Right atrium auricular region (tissue), 2 donors: ENCODE measurements around the gene CCDC92B. TPM values are rescaled to one million over a fixed set of nuclear protein-coding genes. Genes with fewer than 3 reads are reported as not detected.
"Not testable (repeated sequence)": the region's sequence is repeated elsewhere in the genome, so short reads cannot be mapped to it uniquely, and the experiment has no call there.

Source experiments
- DNase-seq: peaks from one replicate; pipeline ENCODE4 v3.0.0-alpha.2; 2019; ENCODE audit warnings: low spot score
- H3K27ac ChIP-seq, 2 donors: fragments of 200-600 bp; sonication (generic); 1 replicate in 1 of 2; 2 replicates in 1 of 2; pipeline ENCODE4 v1.5.1; 2016 to 2019
- H3K27me3 ChIP-seq, 2 donors: fragments of 200-600 bp; sonication (generic); one replicate each; pipeline versions ENCODE4 v1.5.1 to v1.6.0; 2017 to 2019
- H3K36me3 ChIP-seq: fragments of 200-600 bp; sonication (generic); one replicate; pipeline ENCODE4 v1.5.1; 2016
- H3K4me1 ChIP-seq, 2 donors: fragments of 200-600 bp; sonication (generic); one replicate each; pipeline versions ENCODE4 v1.5.1 to v1.6.0; 2017 to 2019
- H3K4me3 ChIP-seq, 2 donors: fragments of 200-600 bp; sonication (generic); 1 replicate in 1 of 2; 2 replicates in 1 of 2; pipeline ENCODE4 v1.5.1; 2017 to 2019; ENCODE audit warnings: mild to moderate bottlenecking in 1 of 2, moderate library complexity in 1 of 2
- H3K9me3 ChIP-seq, 2 donors: fragments of 200-600 bp; sonication (generic); one replicate each; pipeline ENCODE4 v1.5.1; 2019
- CTCF ChIP-seq, 2 donors: fragments of 200-600 bp; sonication (generic); IDR thresholded peaks; one replicate each; pipeline ENCODE4 v1.5.1; 2019; ENCODE audit warnings: antibody characterized with exemption in 2 of 2
- total RNA-seq, 2 donors: library from RNA; depleted of rRNA; stranded (reverse); fragments of >200 nt; gene quantifications; one replicate each; pipeline ENCODE4 v1.1.0, GENCODE V29; 2016

Gene CCDC92B
- total RNA-seq, 2 donors from 2014 or later = not detected

DNA sequence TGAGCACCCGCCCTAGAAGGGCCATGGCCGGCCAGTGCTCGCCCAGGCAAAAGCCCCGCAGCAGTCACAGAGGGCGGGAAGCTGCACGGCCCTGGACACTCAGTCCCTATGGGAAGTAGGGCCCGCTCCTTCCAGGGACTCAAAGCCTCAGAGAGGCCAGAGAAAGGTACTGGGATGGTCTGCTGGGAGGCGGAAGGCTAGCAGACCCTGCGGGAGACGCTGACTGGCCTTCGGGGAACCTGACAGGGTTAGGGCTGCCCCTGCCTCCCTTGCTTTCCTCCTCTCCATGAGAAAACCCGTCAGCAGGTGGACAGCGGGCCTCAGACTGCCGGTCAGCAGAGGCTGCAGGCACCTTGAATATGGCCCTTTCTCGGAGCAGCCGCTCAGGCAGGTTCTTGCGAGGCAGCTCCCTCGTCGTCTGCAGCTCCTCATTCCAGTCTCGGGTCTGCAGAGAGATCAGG, 49.4 kb downstream of the CCDC92B start:
- TF ChIP-seq CTCF (IDR thresholded peaks at IDR 0.05) = no peak
- Histone ChIP-seq H3K27me3 (no peaks in the 10 kb centered on the region), H3K4me1 (peaks cover 0 to 10% of the 10 kb centered on the region in 2 donors), H3K9me3 (no peaks in the 10 kb centered on the region), H3K4me3 (no peak overlapping the region), H3K27ac (no peak overlapping the region), H3K36me3 (peaks cover 83% of the 10 kb centered on the region)
- no peak for DNase-seq

- not testable (repeated sequence) for H3K4me1 ChIP-seq, H3K27ac ChIP-seq, H3K27me3 ChIP-seq, DNase-seq, H3K4me3 ChIP-seq, H3K9me3 ChIP-seq
- H3K36me3 ChIP-seq = peaks cover 90% of the 10 kb centered on the region
Measured at GRCh38 chr17:2699216-2699805, 50.1 kb downstream of the CCDC92B start.

GRCh38 chr17:2697611-2698162, 51.8 kb downstream of the CCDC92B start:
- no peak for DNase-seq
- no peak overlapping the region for H3K27ac ChIP-seq
- no peak for TF ChIP-seq CTCF (IDR thresholded peaks at IDR 0.05)
- no peaks in the 10 kb centered on the region for H3K9me3 ChIP-seq
- no peaks in the 10 kb centered on the region for H3K27me3 ChIP-seq
- H3K36me3 ChIP-seq = peaks cover 97% of the 10 kb centered on the region
- no peaks in the 10 kb centered on the region for H3K4me1 ChIP-seq
- H3K4me3 ChIP-seq = no peak overlapping the region

GRCh38 chr17:2695961-2696760, 53.3 kb downstream of the CCDC92B start:
- H3K4me1 ChIP-seq = no peaks in the 10 kb centered on the region
- peaks cover 95% of the 10 kb centered on the region for H3K36me3 ChIP-seq
- TF ChIP-seq CTCF (IDR thresholded peaks at IDR 0.05) = no peak
- DNase-seq = no peak
- H3K27ac ChIP-seq = no peak overlapping the region
- H3K27me3 ChIP-seq = no peaks in the 10 kb centered on the region
- H3K9me3 ChIP-seq = no peaks in the 10 kb centered on the region
- H3K4me3 ChIP-seq = no peak overlapping the region

- TF ChIP-seq CTCF (IDR thresholded peaks at IDR 0.05) = no peak
- H3K4me1 ChIP-seq = peaks cover 0 to 1% of the 10 kb centered on the region in 2 donors
- no peaks in the 10 kb centered on the region for H3K27me3 ChIP-seq
- H3K4me3 ChIP-seq = no peak overlapping the region
- no peak overlapping the region for H3K27ac ChIP-seq
- peaks cover 95% of the 10 kb centered on the region for H3K36me3 ChIP-seq
- H3K9me3 ChIP-seq = no peaks in the 10 kb centered on the region
- no peak for DNase-seq
Measured at GRCh38 chr17:2695243-2695960, 54.0 kb downstream of the CCDC92B start.
